Fibroblast of skin of abdomen (primary cell): ENCODE measurements around the gene CYTH2.
"Not testable (repeated sequence)": the region's sequence is repeated elsewhere in the genome, so short reads cannot be mapped to it uniquely, and the experiment has no call there.

ENCODE experiments used
- DNase-seq: peaks from one replicate; pipeline ENCODE4 v3.0.0-alpha.2; 2013

Gene CYTH2

DNA sequence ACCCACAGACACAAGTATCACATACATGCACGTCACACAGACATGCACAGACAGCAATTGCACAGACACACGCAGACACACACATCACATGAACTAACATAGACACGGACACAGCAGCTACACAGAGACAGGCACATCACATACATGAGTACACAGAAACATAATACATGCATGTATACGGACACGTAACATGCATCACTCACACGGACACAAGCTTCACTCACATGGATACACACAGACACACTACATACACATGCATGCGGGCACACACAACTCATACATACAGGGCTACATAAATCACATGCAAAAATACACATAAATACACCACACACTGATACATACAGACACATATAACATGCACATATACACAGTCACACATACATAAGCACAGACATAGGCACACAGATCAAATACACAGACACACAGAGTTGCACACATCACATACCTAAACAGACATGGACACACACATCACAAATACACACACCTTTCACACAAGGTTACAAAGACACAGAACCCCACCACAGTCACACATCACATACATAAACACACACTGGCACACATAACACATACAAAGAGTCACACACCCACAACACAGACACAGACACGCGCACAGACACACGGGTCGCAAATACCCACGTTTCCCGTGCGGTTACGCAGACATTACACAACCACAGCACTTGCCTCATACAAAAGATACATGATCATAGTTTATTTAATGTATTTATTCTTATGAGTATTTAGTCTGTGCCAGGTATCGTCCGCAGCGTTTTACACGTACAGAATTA lies 43.5 kb downstream of the CYTH2 start:
- no peak for DNase-seq

DNA sequence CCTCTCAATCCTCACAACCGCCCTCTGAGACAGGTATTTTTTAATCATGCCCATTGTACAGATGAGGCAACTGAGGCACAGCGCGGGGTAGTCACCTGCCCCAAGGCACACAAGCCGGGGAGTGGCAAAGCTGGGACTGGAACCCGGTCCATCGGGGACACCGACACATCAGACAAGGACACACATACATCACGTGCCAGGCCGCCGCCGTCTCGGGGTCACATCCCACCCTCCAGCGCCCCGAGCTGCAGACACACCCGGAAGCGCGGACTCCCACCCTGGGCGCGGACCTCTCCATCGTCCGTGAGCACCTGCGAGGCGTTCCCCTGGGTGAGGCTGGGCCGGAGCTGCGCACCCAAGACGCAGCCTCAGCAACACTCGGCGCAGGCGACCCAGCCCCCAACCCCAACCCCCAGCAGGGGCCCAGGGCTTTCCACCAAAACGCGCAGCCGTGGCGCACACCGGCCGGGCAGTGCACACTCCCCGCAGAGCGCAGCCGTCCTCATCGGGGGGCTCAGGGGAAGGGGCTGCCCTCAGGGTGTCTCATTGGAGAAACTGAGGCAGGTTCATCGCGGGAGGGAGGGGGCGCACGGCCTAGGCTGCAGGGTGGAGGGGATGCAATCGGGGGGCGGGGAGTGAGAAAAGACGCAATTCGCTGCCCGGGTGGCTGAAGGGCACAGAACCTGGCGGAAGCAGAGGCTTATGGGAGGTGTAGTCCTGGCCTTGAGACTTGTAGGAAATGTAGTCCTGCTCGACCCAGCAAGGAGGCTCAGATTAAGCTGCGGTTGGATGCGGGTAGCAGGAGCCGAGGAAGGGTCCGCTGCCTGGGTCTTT lies 44.3 kb downstream of the CYTH2 start:
- DNase-seq = peak; percentile 60

DNA sequence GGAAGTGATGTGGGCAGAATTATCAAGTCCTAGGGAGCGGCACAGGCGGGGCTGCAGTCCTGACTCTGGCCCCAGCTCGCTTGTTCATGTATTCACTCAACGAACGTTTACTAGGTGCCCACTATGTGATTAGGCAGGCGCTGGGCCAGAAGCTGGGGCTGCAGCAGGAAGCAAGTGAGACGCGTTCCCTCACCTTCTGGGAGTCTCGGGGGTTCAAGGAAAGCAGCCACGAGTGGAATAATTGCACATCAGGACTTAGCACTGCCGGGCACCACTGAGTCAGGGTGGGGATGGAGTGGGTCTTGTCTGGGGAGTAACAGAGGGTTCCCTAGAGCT lies 44.9 kb downstream of the CYTH2 start:
- no peak for DNase-seq

DNA sequence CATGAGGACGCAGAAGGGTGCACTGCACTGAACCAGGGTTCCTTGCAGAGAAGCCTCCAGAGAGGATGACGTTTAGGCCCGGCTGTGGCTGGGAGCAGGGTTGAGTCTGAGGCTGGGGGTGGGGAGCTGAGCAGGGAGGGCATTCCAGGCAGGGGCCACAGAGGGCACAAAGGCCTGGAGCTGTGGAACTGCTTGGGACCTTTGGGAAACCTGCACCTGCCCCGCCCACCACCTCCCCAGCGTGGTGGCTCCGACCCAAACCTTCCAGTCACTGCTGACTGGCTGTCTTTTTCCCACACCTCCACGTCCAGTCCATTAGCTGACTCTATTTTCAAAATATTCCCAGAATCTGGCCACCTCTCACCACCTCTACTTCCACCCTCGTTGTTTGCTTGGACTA lies 47.4 kb downstream of the CYTH2 start:
- DNase-seq = no peak

DNA sequence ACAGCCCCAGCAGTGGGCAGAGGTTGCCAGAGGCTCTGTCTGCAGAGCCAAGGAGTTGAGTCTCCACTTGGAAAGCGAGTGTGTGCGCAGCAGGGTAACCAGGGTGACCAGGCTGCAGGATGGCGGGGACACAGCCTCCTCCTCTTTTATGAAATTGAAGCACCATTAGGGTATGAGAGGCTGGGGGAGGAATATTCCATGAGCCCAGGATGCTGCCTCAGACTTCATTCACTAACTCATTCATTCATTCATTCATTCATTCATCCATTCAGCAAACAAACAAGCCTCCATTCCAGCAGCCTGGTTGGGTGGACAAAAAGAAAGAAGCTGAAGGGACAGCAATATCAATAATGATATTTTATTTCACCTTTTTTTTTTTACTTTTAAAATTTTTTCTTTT lies 49.0 kb downstream of the CYTH2 start:
- no peak for DNase-seq

DNA sequence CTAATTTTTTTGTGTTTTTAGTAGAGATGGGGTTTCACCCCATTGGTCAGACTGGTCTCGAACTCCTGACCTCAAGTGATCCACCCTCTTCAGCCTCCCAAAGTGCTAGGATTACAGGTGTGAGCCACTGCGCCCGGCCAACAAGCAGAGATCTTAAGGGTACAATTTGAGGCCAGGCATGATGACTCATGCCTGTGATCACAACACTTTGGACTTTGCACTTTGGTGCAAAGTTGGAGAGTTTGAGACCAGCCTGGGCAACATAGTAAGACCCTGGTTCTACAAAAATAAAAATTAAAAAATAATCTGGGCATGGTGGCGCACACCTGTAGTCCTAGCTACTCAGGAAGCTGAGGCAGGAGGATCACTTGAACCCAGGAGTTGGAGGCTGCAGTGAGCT lies 50.3 kb downstream of the CYTH2 start:
- DNase-seq = not testable (repeated sequence)

DNA sequence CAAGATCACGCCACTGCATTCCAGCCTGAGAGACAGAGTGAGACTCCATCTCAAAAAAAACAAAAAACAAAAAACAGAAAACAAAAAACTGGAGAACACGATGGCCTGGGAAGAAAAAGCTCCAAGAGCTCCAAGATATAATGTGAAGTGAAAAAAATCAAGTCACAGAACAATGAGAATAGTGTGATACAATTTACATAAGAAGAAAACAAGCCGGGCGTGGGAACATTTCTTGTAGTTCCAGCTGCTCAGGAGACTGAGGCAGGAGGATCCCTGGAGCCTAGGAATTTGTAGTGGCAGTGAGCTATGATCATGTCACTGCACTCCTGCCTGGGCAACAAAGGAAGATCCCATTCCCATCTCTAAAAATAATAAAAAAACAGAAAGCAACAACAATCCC lies 51.0 kb downstream of the CYTH2 start:
- DNase-seq = no peak

DNA sequence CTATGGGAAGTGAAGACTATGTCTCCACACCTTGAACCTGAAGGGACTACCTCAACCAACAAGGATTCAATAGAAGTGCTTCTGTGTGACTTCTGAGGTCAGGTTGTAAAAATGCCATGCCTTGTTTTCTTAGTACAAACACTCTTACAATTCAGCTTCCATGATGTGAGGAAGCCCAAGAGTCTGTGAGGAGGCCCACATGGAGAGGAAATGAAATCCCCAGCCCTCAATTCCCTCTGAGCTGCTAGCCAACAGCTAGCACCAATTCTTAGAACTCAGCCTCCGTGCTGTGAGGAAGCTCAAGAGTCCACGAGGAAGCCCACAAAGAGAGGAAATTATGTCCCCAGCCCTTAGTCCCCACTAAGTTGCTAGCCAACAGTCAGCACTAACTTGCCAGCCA lies 55.1 kb downstream of the CYTH2 start:
- DNase-seq = no peak

DNA sequence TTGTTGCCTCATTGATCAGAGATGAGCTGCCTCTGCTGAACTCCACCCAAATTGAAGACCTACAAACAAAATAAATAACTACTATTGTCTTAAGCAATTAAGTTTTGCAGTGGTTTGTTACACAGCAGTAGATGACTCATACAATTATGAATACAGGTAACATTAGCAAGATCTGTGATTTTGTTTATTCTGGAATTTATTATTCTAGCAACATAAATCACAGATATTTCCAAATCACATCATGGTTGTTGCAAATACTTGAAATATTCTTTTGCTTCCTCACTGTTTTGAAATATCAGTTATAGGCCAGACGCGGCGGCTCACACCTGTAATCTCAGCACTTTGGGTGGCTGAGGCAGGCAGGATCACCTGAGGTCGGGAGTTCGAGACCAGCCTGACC lies 55.6 kb downstream of the CYTH2 start:
- no peak for DNase-seq

DNA sequence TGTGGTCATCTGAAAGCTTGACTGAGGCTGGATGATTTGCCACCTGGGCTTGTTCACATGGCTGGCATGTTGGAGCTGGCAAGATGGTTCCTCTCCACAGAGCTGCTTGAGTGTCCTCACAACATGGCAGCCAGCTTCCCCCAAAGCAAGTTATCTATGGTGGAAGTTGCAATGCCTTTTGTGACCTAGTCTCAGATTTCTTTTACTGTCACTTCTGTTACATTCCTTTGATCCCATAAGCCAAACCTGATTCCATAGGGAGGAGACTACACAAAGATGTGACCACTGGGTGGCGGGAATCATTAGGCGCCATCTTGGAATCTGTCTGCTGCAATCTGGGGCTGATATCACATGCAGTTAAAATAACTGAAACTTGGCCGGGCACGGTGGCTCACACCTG lies 60.0 kb downstream of the CYTH2 start:
- no peak for DNase-seq

DNA sequence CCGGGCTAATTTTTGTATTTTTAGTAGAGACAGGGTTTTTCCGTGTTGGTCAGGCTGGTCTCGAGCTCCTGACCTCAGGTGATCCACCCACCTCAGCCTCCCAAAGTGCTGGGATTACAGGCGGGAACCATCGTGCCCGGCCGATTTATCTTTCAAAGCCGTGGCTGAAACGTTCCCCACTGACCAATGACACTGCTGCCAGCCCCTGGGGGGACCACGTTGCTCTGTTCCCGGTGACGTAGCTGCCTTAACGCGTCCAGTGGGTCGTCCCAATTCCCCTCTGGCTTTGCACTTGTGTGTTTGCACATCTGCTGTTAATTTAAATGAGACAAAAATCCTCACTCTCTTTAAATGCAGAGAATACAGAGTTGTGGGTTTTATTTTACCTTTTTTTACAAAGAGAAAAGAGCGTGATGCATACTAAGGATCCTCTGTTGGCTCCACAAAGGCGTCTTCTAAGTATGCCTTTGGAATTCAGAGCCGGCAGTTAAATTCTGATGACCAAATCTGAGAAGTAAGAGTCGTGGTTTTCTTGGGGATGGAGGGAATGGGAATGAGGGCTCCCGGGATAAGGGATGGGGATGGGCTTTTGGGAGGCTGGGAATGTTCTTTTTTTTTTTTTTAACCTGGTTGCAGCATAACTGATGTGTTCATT lies 61.0 kb downstream of the CYTH2 start:
- no peak for DNase-seq

DNA sequence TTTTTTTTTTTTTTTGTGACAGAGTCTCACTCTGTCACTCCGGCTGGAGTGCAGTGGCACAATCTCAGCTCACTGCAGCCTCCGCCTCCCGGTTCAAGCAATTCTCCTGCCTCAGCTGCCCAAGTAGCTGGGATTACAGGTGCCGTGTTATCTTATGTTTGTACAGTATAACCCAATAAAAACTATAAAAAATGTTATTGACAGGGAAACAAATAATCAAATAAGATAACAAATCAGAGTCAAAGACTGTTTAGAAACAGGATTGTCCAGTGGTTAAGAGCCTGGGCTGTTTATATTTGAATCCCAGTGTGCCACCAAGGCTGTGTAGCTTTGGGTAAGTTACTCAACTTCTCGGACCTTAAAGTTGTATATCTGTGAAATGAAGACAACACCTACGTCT lies 61.6 kb downstream of the CYTH2 start:
- no peak for DNase-seq
